H1 (cell line): ENCODE results near the gene TRAPPC11. TPM values are rescaled to one million over a fixed set of nuclear protein-coding genes. Genes with fewer than 3 reads are reported as not detected.

Experiments
- CTCF ChIA-PET: fragments of 300-600 bp; sonication (Branson Sonifier 250); formaldehyde crosslinking; loops from one replicate; lab custom pipeline; 2021; ENCODE audit not compliant: partially characterized antibody; lab: Charles Lee
- POLR2A ChIA-PET: fragments of 300-600 bp; sonication (Branson Sonifier 250); formaldehyde crosslinking; loops from one replicate; lab custom pipeline; 2021; ENCODE audit warnings: inconsistent platforms; ENCODE audit not compliant: partially characterized antibody; lab: Charles Lee
- DNase-seq, 2 experiments: peaks; one replicate each; pipeline versions ENCODE4 v3.0.0 to v3.0.0-alpha.2; 2010 to 2022; ENCODE audit warnings: low spot score in 2 of 2, low read depth in 1 of 2, mixed read lengths in 1 of 2
- FAIRE-seq: peaks from 2 replicates; lab custom pipeline; 2011; peaks lifted over from hg19 to GRCh38; lab: Jason Lieb, UNC
- H2AFZ ChIP-seq: 2 replicates; pipeline ENCODE4 v1.8.1; 2012; ENCODE audit warnings: low read length, inconsistent platforms
- H2AK5ac ChIP-seq: 2 replicates; pipeline ENCODE4 v1.6.1; 2013; ENCODE audit warnings: low read depth, low read length
- H2BK120ac ChIP-seq: replicated peaks from 2 replicates; pipeline ENCODE3; 2013; ENCODE audit warnings: low read depth, low read length, inconsistent platforms
- H2BK12ac ChIP-seq: 2 replicates; pipeline ENCODE4 v1.6.1; 2013; ENCODE audit warnings: low read depth, low read length
- H2BK15ac ChIP-seq: 2 replicates; pipeline ENCODE4 v1.6.1; 2013; ENCODE audit warnings: low read length
- H2BK20ac ChIP-seq: 2 replicates; pipeline ENCODE4 v1.6.1; 2013; ENCODE audit warnings: low read length
- H2BK5ac ChIP-seq: 2 replicates; pipeline ENCODE4 v1.6.1; 2013; ENCODE audit warnings: low read depth, low read length
- H3K14ac ChIP-seq: 2 replicates; pipeline ENCODE4 v1.6.1; 2013; ENCODE audit warnings: inconsistent platforms; ENCODE audit not compliant: insufficient read length
- H3K18ac ChIP-seq: 2 replicates; pipeline ENCODE4 v1.6.1; 2013; ENCODE audit warnings: low read length; ENCODE audit errors: extremely low read depth
- H3K23ac ChIP-seq: 2 replicates; pipeline ENCODE4 v1.6.1; 2013; ENCODE audit warnings: inconsistent platforms; ENCODE audit not compliant: insufficient read length
- H3K23me2 ChIP-seq: 2 replicates; pipeline ENCODE4 v1.6.1; 2013; ENCODE audit warnings: low read depth, low read length
- H3K27ac ChIP-seq: 2 replicates; pipeline ENCODE4 v1.6.1; 2011; ENCODE audit warnings: low read depth, low read length, inconsistent platforms
- H3K27me3 ChIP-seq, 4 experiments: replicated peaks in 1 of 4; 1 replicate in 1 of 4; 2 replicates in 3 of 4; pipeline versions ENCODE4 v1.6.1 to v1.8.1; 2011 to 2013; ENCODE audit warnings: low read length in 3 of 4, mild to moderate bottlenecking in 3 of 4, inconsistent platforms in 2 of 4, mixed read lengths in 2 of 4, moderate library complexity in 1 of 4; ENCODE audit not compliant: control insufficient read depth in 3 of 4, insufficient read depth in 3 of 4; ENCODE audit errors: extremely low read depth in 1 of 4
- H3K36me3 ChIP-seq, 4 experiments: 2 replicates each; pipeline versions ENCODE4 v1.6.1 to v1.8.1; 2011 to 2013; ENCODE audit warnings: mild to moderate bottlenecking in 4 of 4, low read length in 3 of 4, moderate library complexity in 2 of 4, control low read depth in 1 of 4, inconsistent platforms in 1 of 4; ENCODE audit not compliant: insufficient read depth in 4 of 4, control insufficient read depth in 2 of 4
- H3K4ac ChIP-seq: replicated peaks from 2 replicates; pipeline ENCODE3; 2013; ENCODE audit warnings: low read length, low read depth, mixed read lengths, inconsistent platforms; ENCODE audit not compliant: insufficient read length
- H3K4me1 ChIP-seq, 4 experiments: replicated peaks in 1 of 4; 1 replicate in 1 of 4; 2 replicates in 3 of 4; pipeline versions ENCODE4 v1.6.1 to v1.8.1; 2011 to 2013; ENCODE audit warnings: low read length in 3 of 4, inconsistent platforms in 2 of 4, mixed read lengths in 1 of 4; ENCODE audit not compliant: insufficient read depth in 4 of 4, control insufficient read depth in 3 of 4
- H3K4me2 ChIP-seq, 2 experiments: 2 replicates each; pipeline versions ENCODE4 v1.6.1 to v1.8.1; 2011 to 2013; ENCODE audit warnings: low read depth in 2 of 2, low read length in 2 of 2, control low read depth in 1 of 2, inconsistent platforms in 1 of 2, mild to moderate bottlenecking in 1 of 2; ENCODE audit not compliant: insufficient read depth in 1 of 2
- H3K4me3 ChIP-seq, 4 experiments: fragments of 200-600, 300-600 bp in 1 of 4; sonication (generic), shearing (Covaris generic), sonication (Bioruptor Twin) in 1 of 4; 2 replicates each; pipeline versions ENCODE4 v1.5.1 to v1.8.1; 2011 to 2016; ENCODE audit warnings: low read length in 4 of 4, low read depth in 3 of 4, control low read depth in 2 of 4, inconsistent platforms in 2 of 4, mild to moderate bottlenecking in 2 of 4, mixed read lengths in 1 of 4, moderate library complexity in 1 of 4; ENCODE audit not compliant: insufficient read depth in 2 of 4; ENCODE audit errors: extremely low read depth in 1 of 4
- H3K56ac ChIP-seq: replicated peaks from 2 replicates; pipeline ENCODE3; 2013; ENCODE audit warnings: low read depth, mild to moderate bottlenecking, mixed read lengths, low read length, inconsistent platforms; ENCODE audit not compliant: insufficient read length
- H3K79me1 ChIP-seq: 2 replicates; pipeline ENCODE4 v1.6.1; 2013; ENCODE audit warnings: low read depth, low read length, control low read depth
- H3K79me2 ChIP-seq, 2 experiments: 2 replicates each; pipeline versions ENCODE4 v1.6.1 to v1.8.1; 2012 to 2013; ENCODE audit warnings: low read length in 2 of 2, mild to moderate bottlenecking in 2 of 2, inconsistent platforms in 1 of 2; ENCODE audit not compliant: insufficient read depth in 2 of 2, control insufficient read depth in 1 of 2
- H3K9ac ChIP-seq, 4 experiments: replicated peaks in 1 of 4; 1 replicate in 1 of 4; 2 replicates in 3 of 4; pipeline versions ENCODE4 v1.6.1 to v1.8.1; 2011 to 2013; ENCODE audit warnings: low read depth in 3 of 4, low read length in 3 of 4, control low read depth in 2 of 4, mild to moderate bottlenecking in 2 of 4, moderate library complexity in 2 of 4, inconsistent platforms in 1 of 4; ENCODE audit errors: extremely low read depth in 1 of 4
- H3K9me3 ChIP-seq, 2 experiments: 2 replicates each; pipeline versions ENCODE4 v1.6.1 to v1.8.1; 2012 to 2013; ENCODE audit warnings: mild to moderate bottlenecking in 2 of 2, moderate library complexity in 2 of 2, control low read depth in 1 of 2, inconsistent platforms in 1 of 2, low read depth in 1 of 2, low read length in 1 of 2, mixed read lengths in 1 of 2; ENCODE audit not compliant: insufficient read depth in 2 of 2
- H4K20me1 ChIP-seq, 2 experiments: replicated peaks in 1 of 2; 2 replicates each; pipeline versions ENCODE3 to v1.8.1; 2011 to 2013; ENCODE audit warnings: inconsistent platforms in 2 of 2, low read length in 2 of 2, mild to moderate bottlenecking in 1 of 2; ENCODE audit not compliant: insufficient read depth in 2 of 2, control insufficient read depth in 1 of 2
- H4K5ac ChIP-seq: 2 replicates; pipeline ENCODE4 v1.6.1; 2013; ENCODE audit warnings: low read length, low read depth, mixed read lengths, inconsistent platforms; ENCODE audit not compliant: insufficient read length
- H4K8ac ChIP-seq: 2 replicates; pipeline ENCODE4 v1.8.0; 2013; ENCODE audit warnings: mild to moderate bottlenecking, moderate library complexity, low read length, inconsistent platforms; ENCODE audit not compliant: insufficient read depth; ENCODE audit errors: extremely low read depth
- H4K91ac ChIP-seq: replicated peaks from 2 replicates; pipeline ENCODE3; 2013; ENCODE audit warnings: low read length, mixed read lengths, inconsistent platforms; ENCODE audit not compliant: insufficient read length
- CHD1 ChIP-seq: IDR thresholded peaks from 2 replicates; pipeline ENCODE4 v1.6.1; 2012; ENCODE audit warnings: low read depth, low read length, improper control_type of control experiment
- CREB1 ChIP-seq: IDR thresholded peaks from 2 replicates; pipeline ENCODE4 v1.6.1; 2012; ENCODE audit warnings: inconsistent platforms
- EZH2 ChIP-seq: fragments of 200-600 bp; sonication (generic); IDR thresholded peaks from 2 replicates; pipeline ENCODE4 v1.7.1; 2012; ENCODE audit warnings: low read depth, mild to moderate bottlenecking, moderate library complexity, low read length, inconsistent platforms; ENCODE audit not compliant: severe bottlenecking
- GABPA ChIP-seq: IDR thresholded peaks from 2 replicates; pipeline ENCODE4 v1.6.1; 2011; ENCODE audit warnings: mild to moderate bottlenecking, low read length, moderate library complexity, borderline replicate concordance; ENCODE audit not compliant: insufficient read depth
- JUN ChIP-seq: IDR thresholded peaks from 2 replicates; pipeline ENCODE4 v1.6.1; 2011; ENCODE audit warnings: low read depth, mild to moderate bottlenecking, improper control_type of control experiment, low read length
- JUND ChIP-seq: IDR thresholded peaks from 2 replicates; pipeline ENCODE4 v1.6.1; 2011; ENCODE audit warnings: mild to moderate bottlenecking, improper control_type of control experiment, low read length
- NRF1 ChIP-seq: IDR thresholded peaks from 2 replicates; pipeline ENCODE4 v1.6.1; 2011; ENCODE audit warnings: mild to moderate bottlenecking, low read depth, low read length, improper control_type of control experiment
- RBBP5 ChIP-seq: IDR thresholded peaks from 2 replicates; pipeline ENCODE4 v1.7.1; 2012; ENCODE audit warnings: low read depth, mild to moderate bottlenecking, inconsistent platforms, low read length, moderate library complexity, borderline replicate concordance
- RFX5 ChIP-seq: IDR thresholded peaks from 2 replicates; pipeline ENCODE4 v1.6.1; 2011; ENCODE audit warnings: low read depth, low read length, improper control_type of control experiment, borderline replicate concordance
- SAP30 ChIP-seq: fragments of 300-600 bp; sonication (generic); IDR thresholded peaks from 2 replicates; pipeline ENCODE4 v1.7.1; 2012; ENCODE audit warnings: low read length, moderate library complexity, mild to moderate bottlenecking, inconsistent platforms; ENCODE audit not compliant: insufficient read depth, insufficient replicate concordance
- SIN3A ChIP-seq, 2 experiments: IDR thresholded peaks in 1 of 2; conservative IDR thresholded peaks in 1 of 2; 2 replicates each; pipeline ENCODE4 v1.6.1; 2011 to 2012; ENCODE audit warnings: low read length in 2 of 2, improper control_type of control experiment in 1 of 2, low read depth in 1 of 2, mild to moderate bottlenecking in 1 of 2
- TBP ChIP-seq: IDR thresholded peaks from 2 replicates; pipeline ENCODE4 v1.6.1; 2011; ENCODE audit warnings: low read depth, low read length, improper control_type of control experiment
- WGBS, 2 experiments: shearing (Covaris generic) in 1 of 2; methylation state at CpG; one replicate each; pipeline versions ENCODE4 v1.1.6 to v1.1.7; 2013 to 2015; ENCODE audit warnings: low lambda C conversion rate in 2 of 2, mixed read lengths in 2 of 2, inconsistent platforms in 1 of 2, low coverage in 1 of 2, missing lambda C conversion rate in 1 of 2; ENCODE audit not compliant: insufficient replicate concordance in 2 of 2, insufficient coverage in 1 of 2, insufficient read length in 1 of 2; ENCODE audit errors: extremely low coverage in 1 of 2, missing lambda C conversion rate in 1 of 2; 5-methylcytosine and 5-hydroxymethylcytosine counted together
- polyA plus RNA-seq, 7 experiments: library from polyadenylated mRNA; depleted of rRNA in 3 of 7; stranded (reverse) in 5 of 7; unstranded in 2 of 7; fragments of >200 nt in 5 of 7; fragments of 200-250 nt in 2 of 7; gene quantifications; 1 replicate in 5 of 7; 2 replicates in 1 of 7; 4 replicates in 1 of 7; pipeline versions ENCODE4 v1.2.1 to v1.2.3, GENCODE V29; 2011 to 2013; ENCODE audit warnings: missing spikeins in 2 of 7, mixed read lengths in 2 of 7
- total RNA-seq: library from RNA; stranded (reverse); fragmentation: NEBNext Ultra II Directional; extraction: Animal tissue kit (Norgen Biotek cat#: 25700); gene quantifications from 2 replicates; pipeline ENCODE4 v1.2.1, GENCODE V29; 2021

TRAPPC11 gene
- total and polyA plus RNA-seq, 2 of the 8 experiments (the other 6 are each of a cell fraction or from before 2014, with no cell fraction given), result 19.2 to 25.9 TPM

DNA sequence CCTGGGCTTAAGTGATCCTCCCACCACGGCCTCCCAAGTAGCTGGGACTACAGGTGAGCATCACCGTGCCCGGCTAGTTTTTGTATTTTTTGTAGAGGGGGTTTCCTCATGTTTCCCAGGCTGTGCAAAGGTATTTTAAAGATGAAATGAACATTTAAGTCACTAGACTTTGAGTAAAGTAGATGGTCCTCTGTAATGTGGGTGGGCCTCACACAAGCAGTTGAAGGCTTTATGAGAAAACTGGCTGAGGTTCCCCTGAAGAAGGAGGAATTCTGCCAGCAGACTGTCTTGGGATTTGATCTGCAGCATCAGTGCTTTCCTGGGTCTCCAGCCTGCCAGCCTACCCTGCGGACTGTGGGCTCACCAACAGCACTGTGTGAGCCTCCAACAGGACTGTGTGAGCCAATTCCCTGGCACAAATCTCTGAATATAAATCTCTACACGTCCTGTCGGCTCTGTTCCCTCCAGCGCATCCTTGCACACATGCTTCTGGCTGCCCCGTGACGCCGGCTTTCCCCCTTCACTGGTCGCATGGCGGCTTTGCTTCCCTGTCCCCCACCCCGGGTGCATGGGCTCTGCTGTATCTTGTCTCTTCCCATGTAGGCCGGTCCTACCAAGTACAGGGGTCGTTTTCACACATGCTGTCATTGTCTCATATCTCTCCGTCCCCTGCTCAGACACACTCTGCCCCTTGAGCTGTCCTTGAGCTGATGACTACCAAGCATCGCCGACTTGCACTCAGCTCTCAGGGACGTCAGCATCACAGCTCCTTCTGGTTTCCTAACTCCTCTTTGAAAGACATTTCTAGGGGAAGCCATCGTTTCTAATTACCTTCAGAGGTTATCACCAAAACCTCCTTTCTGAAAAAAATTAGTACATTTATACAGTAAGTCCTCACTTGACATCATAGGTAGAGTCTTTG, 46.5 kb upstream of the TRAPPC11 start:
- H2BK12ac ChIP-seq, result no peak overlapping the region
- no peak overlapping the region for H4K8ac ChIP-seq
- no peak overlapping the region for H4K5ac ChIP-seq
- no peak overlapping the region for H3K9ac ChIP-seq
- no peak overlapping the region for H2BK5ac ChIP-seq
- DNase-seq, result no peak
- no peaks in the 10 kb centered on the region; the same call in 1 of the 2 replicates for H3K23me2 ChIP-seq
- no peak overlapping the region for H3K27ac ChIP-seq
- no peak overlapping the region for H4K91ac ChIP-seq
- H4K20me1 ChIP-seq, result no peaks in the 10 kb centered on the region
- no peaks in the 10 kb centered on the region for H3K79me2 ChIP-seq
- no peak overlapping the region for H3K14ac ChIP-seq
- WGBS, 2 experiments, result 87% methylated on average over 20 of the region's 20 CpGs; no CpG with 5 or more reads in 1 of the 2 experiments
- H3K36me3 ChIP-seq, result no peaks in the 10 kb centered on the region
- H2BK20ac ChIP-seq, result no peak overlapping the region
- H3K4me2 ChIP-seq, result no peak overlapping the region
- no peak overlapping the region for H3K4ac ChIP-seq
- no peaks in the 10 kb centered on the region for H3K9me3 ChIP-seq
- H2BK15ac ChIP-seq, result no peak overlapping the region
- no peaks in the 10 kb centered on the region for H3K4me1 ChIP-seq
- no peak for FAIRE-seq
- no peaks in the 10 kb centered on the region for H3K27me3 ChIP-seq
- no peak overlapping the region for H2AFZ ChIP-seq
- no peak overlapping the region for H2BK120ac ChIP-seq
- no peak overlapping the region for H3K23ac ChIP-seq
- H2AK5ac ChIP-seq, result no peak overlapping the region
- CTCF ChIA-PET, result interaction anchor here (0.9 to 2.8 kb wide), 6 partner anchors 10 to 106 kb away, joined by 3 to 10 read pairs (median 5); no protein-coding TSS in a partner anchor
- H3K56ac ChIP-seq, result no peak overlapping the region
- H3K79me1 ChIP-seq, result no peaks in the 10 kb centered on the region
- POLR2A ChIA-PET, result interaction anchor here (0.6 to 0.7 kb wide), 2 partner anchors 9 to 10 kb away, joined by 3 to 4 read pairs; no protein-coding TSS in a partner anchor
- no peak overlapping the region for H3K18ac ChIP-seq
- H3K4me3 ChIP-seq, result no peak overlapping the region
- no peak for TF ChIP-seq RFX5
- no peak for TF ChIP-seq GABPA
- no peak for TF ChIP-seq NRF1
- TF ChIP-seq CREB1, result no peak
- TF ChIP-seq JUND, result no peak
- no peak for TF ChIP-seq EZH2
- no peak for TF ChIP-seq SAP30
- no peak for TF ChIP-seq SIN3A (conservative IDR thresholded peaks at IDR 0.05 in 1 of 2, IDR thresholded peaks at IDR 0.05 in 1 of 2; ENCODE audit: low read depth in 1 of 2, low read length in 2 of 2)
- TF ChIP-seq TBP, result no peak
- TF ChIP-seq JUN, result no peak
- TF ChIP-seq CHD1, result no peak
- no peak for TF ChIP-seq RBBP5
